Mesangial cell (primary cell): ENCODE results near the gene PSKH1. TPM values are rescaled to one million over a fixed set of nuclear protein-coding genes. Genes with fewer than 3 reads are reported as not detected.

Source experiments
- total RNA-seq: library from RNA; depleted of rRNA; stranded (reverse); fragments of >200 nt; gene quantifications from 2 replicates; pipeline ENCODE4 v1.2.3, GENCODE V29; 2015

PSKH1 gene
- total RNA-seq, result 18.3 and 26.9 TPM in 2 replicates

GRCh38 chr16:67892899-67893742 is at the start of gene PSKH1:
PSKH1 (plus strand) TSS chr16:67893254; CDS start chr16:67908750, 15,496 bp downstream.

GRCh38 chr16:67846320-67847063 is 46.6 kb upstream of the PSKH1 start, which contains the start of gene NUTF2:
NUTF2 (plus strand) TSS chr16:67846933; CDS start chr16:67865131, 18,198 bp downstream.

DNA sequence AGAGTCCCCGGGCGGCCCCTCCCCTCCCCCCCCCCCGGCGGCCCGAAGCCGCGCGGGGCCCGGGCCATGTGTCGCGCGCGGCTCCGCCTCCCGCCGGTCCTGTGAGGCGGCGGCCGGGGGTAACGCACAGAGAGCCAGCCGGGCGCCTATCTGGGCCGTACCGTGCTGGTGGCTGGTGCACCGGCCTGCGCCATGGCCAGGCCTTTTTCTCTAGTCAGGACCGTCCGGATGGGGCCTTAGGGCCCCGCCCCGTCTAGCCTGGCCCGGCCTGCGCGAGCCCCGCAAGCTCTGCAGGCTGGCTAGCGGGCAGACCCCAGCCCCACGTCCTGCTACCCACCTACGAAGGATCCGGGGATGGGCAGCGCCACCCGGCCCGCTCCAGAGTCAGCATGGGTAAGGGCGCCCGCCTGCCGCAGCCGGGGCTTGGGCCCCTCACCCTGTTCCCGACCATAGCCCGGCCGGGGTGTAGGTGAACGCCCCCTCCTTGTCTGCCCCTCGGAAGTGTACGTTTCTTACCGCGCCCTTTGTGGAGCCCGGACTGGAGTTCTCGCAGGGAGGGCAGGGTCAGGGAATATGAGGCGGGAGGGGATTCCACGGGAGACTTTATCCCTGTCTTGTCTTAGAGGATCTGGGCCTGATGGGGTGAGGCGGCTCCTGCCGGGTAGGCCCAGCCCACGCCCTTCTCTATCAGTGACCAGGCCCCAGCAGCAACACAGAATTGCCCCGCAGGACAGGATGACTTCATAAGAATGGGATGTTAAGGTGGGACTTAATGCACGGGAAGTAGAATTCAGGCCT is 45.8 kb upstream of the PSKH1 start, which contains the start of gene CENPT:
CENPT (minus strand) TSS at position 630 of the 798 bp plus-strand sequence. CDS start 13,834 bp downstream, outside the sequence.

GRCh38 chr16:67872631-67873434 is 20.2 kb upstream of the PSKH1 start, which contains the start of gene EDC4:
EDC4 (plus strand) TSS chr16:67873052; CDS start chr16:67873262, 210 bp downstream.

GRCh38 chr16:67884684-67885083 is 8.4 kb upstream of the PSKH1 start, which contains the start of gene NRN1L:
NRN1L (plus strand) TSS chr16:67884885; CDS start chr16:67884904, 19 bp downstream.

GRCh38 chr16:67931712-67932461 is 38.8 kb downstream of the PSKH1 start, which contains the start of gene CTRL:
CTRL (minus strand) TSS chr16:67931862; CDS start chr16:67931852, 10 bp downstream.

GRCh38 chr16:67936124-67936879 is 43.2 kb downstream of the PSKH1 start, which contains the start of gene PSMB10:
PSMB10 (minus strand) TSS chr16:67936850; CDS start chr16:67936749, 101 bp downstream.

DNA sequence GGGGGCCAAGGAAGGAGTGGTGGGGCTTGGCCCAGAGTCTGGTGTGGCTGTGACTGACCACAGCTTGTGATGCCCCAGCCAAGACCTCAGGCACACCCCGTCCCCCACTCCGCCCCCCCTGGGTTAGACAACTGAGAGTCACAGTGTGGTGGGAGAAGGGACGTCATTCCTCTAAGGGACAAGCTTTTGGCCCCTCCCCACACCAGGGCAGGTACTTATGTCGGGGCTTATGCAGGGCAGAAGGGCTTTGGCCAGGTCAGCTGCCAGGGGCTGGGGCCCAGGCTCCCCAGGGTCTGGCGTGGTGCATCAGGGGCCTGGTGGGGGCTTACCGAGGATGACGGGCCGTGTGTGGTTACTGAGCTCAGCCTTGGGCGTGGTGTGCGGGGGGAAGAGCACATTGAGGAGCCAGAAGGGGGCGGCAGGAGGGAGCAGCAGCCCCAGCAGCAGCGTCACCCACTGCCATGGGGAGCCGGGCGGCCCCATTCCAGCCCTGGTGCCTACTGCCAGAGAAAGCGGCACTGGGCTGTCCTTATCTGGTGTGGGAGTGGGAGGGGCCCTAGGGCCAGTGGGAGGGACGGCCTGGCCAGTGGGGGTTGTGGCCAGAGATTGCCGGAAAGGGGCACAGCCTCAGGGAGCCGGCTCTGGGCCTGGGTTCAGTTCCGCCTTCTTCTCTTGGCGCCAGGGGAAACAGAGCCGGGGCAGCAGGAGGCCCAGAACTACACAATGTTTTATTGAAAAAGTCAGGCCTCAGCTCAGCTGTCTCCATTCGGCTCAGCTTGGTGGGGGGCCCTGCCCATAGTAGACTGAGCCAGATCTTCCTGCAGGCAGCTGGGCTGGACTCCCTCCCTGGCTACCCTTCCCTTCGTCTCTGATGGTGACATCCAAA is 50.8 kb downstream of the PSKH1 start, which contains the start of gene LCAT:
LCAT (minus strand) TSS at position 502 of the 886 bp plus-strand sequence; CDS start at position 483, 19 bp downstream.

GRCh38 chr16:67968400-67969253 is 75.6 kb downstream of the PSKH1 start, which contains the start of gene SLC12A4:
SLC12A4 (minus strand) TSS chr16:67968637; CDS start chr16:67968553, 84 bp downstream.

Other genes with a start within 250 kb of the PSKH1 start
- gene CARMIL2, start 248.1 kb upstream of the PSKH1 start, total RNA-seq, result 0.16 and 3.0 TPM in 2 replicates
- 34.0 and 53.0 TPM in 2 replicates for gene ACD, start 233.0 kb upstream of the PSKH1 start, total RNA-seq
- gene PARD6A, start 232.3 kb upstream of the PSKH1 start, total RNA-seq, result 5.5 and 9.0 TPM in 2 replicates
- gene ENKD1, start 226.5 kb upstream of the PSKH1 start, total RNA-seq, result 16.0 and 23.8 TPM in 2 replicates
- 7.0 and 10.8 TPM in 2 replicates for gene C16orf86, start 226.4 kb upstream of the PSKH1 start, total RNA-seq
- 14.3 and 16.0 TPM in 2 replicates for gene GFOD2, start 173.9 kb upstream of the PSKH1 start, total RNA-seq
- gene RANBP10, start 86.7 kb upstream of the PSKH1 start, total RNA-seq, result 8.0 and 9.5 TPM in 2 replicates
- gene TSNAXIP1, start 86.4 kb upstream of the PSKH1 start, total RNA-seq, result 0.81 and 1.4 TPM in 2 replicates
- 39.8 and 43.0 TPM in 2 replicates for gene THAP11, start 50.9 kb upstream of the PSKH1 start, total RNA-seq
- 417 and 499 TPM in 2 replicates for gene NUTF2, start 46.3 kb upstream of the PSKH1 start, total RNA-seq
- gene CENPT, start 45.6 kb upstream of the PSKH1 start, total RNA-seq, result 28.9 and 40.6 TPM in 2 replicates
- gene EDC4, start 20.2 kb upstream of the PSKH1 start, total RNA-seq, result 57.9 and 71.7 TPM in 2 replicates
- 1.5 TPM in 1 of 2 replicates, not detected in the other for gene NRN1L, start 8.4 kb upstream of the PSKH1 start, total RNA-seq
- 0.38 and 0.65 TPM in 2 replicates for gene CTRL, start 38.6 kb downstream of the PSKH1 start, total RNA-seq
- gene PSMB10, start 43.6 kb downstream of the PSKH1 start, total RNA-seq, result 57.0 and 80.2 TPM in 2 replicates
- gene LCAT, start 50.9 kb downstream of the PSKH1 start, total RNA-seq, result 6.5 and 11.4 TPM in 2 replicates
- gene SLC12A4, start 75.4 kb downstream of the PSKH1 start, total RNA-seq, result 38.9 and 78.6 TPM in 2 replicates
- gene DPEP3, start 87.2 kb downstream of the PSKH1 start, total RNA-seq, result not detected in 2 replicates
- gene DPEP2, start 106.2 kb downstream of the PSKH1 start, total RNA-seq, result not detected in 2 replicates
- not detected in 2 replicates for gene DPEP2NB, start 122.7 kb downstream of the PSKH1 start, total RNA-seq
- 10.6 and 11.2 TPM in 2 replicates for gene DDX28, start 130.0 kb downstream of the PSKH1 start, total RNA-seq
- gene DUS2, start 130.0 kb downstream of the PSKH1 start, total RNA-seq, result 17.7 and 22.5 TPM in 2 replicates
- 15.2 and 16.5 TPM in 2 replicates for gene NFATC3, start 192.1 kb downstream of the PSKH1 start, total RNA-seq